H1 (cell line): ENCODE data around the gene FXR2. TPM values are rescaled to one million over a fixed set of nuclear protein-coding genes. Genes with fewer than 3 reads are reported as not detected.
A peak's percentile ranks its signal among the peaks of the same experiment; 100 is the strongest.

Experiments
- POLR2A ChIP-seq, 2 experiments: IDR thresholded peaks; 1 replicate in 1 of 2; 2 replicates in 1 of 2; pipeline ENCODE4 v1.6.1; 2011; ENCODE audit warnings: low read depth in 2 of 2, low read length in 2 of 2, mild to moderate bottlenecking in 2 of 2; ENCODE audit errors: control extremely low read depth in 1 of 2
- polyA plus RNA-seq, 7 experiments: library from polyadenylated mRNA; depleted of rRNA in 3 of 7; stranded (reverse) in 5 of 7; unstranded in 2 of 7; fragments of >200 nt in 5 of 7; fragments of 200-250 nt in 2 of 7; gene quantifications; 1 replicate in 5 of 7; 2 replicates in 1 of 7; 4 replicates in 1 of 7; pipeline versions ENCODE4 v1.2.1 to v1.2.3, GENCODE V29; 2011 to 2013; ENCODE audit warnings: missing spikeins in 2 of 7, mixed read lengths in 2 of 7
- total RNA-seq: library from RNA; stranded (reverse); fragmentation: NEBNext Ultra II Directional; extraction: Animal tissue kit (Norgen Biotek cat#: 25700); gene quantifications from 2 replicates; pipeline ENCODE4 v1.2.1, GENCODE V29; 2021
- TF ChIP-seq, protein P1 (sequence below): IDR thresholded peaks from 2 replicates; pipeline ENCODE4 v1.6.1; 2012; ENCODE audit warnings: inconsistent platforms

FXR2 gene
- total and polyA plus RNA-seq, 2 of the 8 experiments (the other 6 are each of a cell fraction or from before 2014, with no cell fraction given), result 26.2 to 44.0 TPM

DNA sequence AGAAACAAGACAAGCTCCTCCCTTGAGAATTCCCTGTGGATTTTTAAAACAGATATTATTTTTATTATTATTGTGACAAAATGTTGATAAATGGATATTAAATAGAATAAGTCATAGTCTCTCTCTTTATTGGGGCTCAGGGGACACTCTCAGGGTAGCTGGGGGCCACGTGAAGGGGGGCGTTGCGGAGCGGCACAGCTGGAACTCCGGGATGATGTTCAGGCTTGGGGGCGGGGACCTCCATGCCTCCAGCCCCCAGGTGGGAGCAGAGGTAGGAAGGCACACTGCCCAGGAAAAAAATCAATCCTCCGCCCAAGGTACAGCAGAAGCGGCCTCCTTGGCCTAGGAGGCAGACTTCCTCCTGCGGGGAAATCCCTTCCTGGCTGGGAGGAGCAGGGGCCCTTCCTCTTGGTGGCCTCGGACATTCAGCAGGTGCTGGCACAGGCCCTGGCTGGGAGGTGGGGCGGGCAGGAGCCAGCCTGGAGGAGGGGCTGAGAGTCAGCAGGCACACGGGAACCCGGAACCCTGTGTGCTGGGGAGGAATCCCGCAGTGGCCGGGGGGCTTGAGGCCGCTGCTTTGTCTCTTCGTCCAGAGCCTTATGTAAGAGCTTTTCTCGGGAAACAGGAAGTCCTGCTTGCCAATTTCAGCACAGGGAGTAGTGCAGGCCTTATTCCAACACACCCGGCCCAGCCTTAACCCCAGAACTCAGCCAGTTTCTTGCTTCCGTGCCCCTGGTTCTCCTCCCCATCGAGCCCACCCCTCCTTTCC is 56.7 kb downstream of the FXR2 start (continued):
- TF ChIP-seq, protein P1, sequence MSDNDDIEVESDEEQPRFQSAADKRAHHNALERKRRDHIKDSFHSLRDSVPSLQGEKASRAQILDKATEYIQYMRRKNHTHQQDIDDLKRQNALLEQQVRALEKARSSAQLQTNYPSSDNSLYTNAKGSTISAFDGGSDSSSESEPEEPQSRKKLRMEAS, result peak; percentile 57
- TF ChIP-seq POLR2A (IDR thresholded peaks at IDR 0.05; ENCODE audit: control extremely low read depth in 1 of 2, low read depth in 2 of 2, low read length in 2 of 2), result peak in 1 of 2 experiments; percentile 56; a peak in 1 of 3 replicates
